Subcutaneous adipose tissue (tissue), 4 donors: ENCODE measurements around the gene BCL2L11. TPM values are rescaled to one million over a fixed set of nuclear protein-coding genes. Genes with fewer than 3 reads are reported as not detected.

Experiments
- CTCF ChIP-seq: fragments of 450-650 bp; IDR thresholded peaks from one replicate; pipeline ENCODE4 v1.5.1; 2016; ENCODE audit warnings: low read depth, mild to moderate bottlenecking, control low read depth, antibody characterized with exemption, moderate library complexity
- total RNA-seq, 4 donors: library from RNA; depleted of rRNA; stranded (reverse); fragments of >200 nt; gene quantifications; one replicate each; pipeline ENCODE4 v1.1.0, GENCODE V29; 2016

BCL2L11 gene
- total RNA-seq, 4 donors from 2014 or later, result 17.8 to 48.1 (median 35.5) TPM

- no peak for TF ChIP-seq CTCF
Observed at GRCh38 chr2:111171337-111171930, 50.7 kb downstream of the BCL2L11 start.

GRCh38 chr2:111172666-111173065 lies 52.0 kb downstream of the BCL2L11 start:
- TF ChIP-seq CTCF, result no peak

GRCh38 chr2:111173338-111173737 lies 52.6 kb downstream of the BCL2L11 start:
- no peak for TF ChIP-seq CTCF

GRCh38 chr2:111173856-111174255 lies 53.1 kb downstream of the BCL2L11 start:
- no peak for TF ChIP-seq CTCF

- no peak for TF ChIP-seq CTCF
Observed at GRCh38 chr2:111175615-111176014, 54.9 kb downstream of the BCL2L11 start.

GRCh38 chr2:111176388-111176787 lies 55.7 kb downstream of the BCL2L11 start:
- no peak for TF ChIP-seq CTCF

GRCh38 chr2:111176867-111177266 lies 56.2 kb downstream of the BCL2L11 start:
- TF ChIP-seq CTCF, result no peak
